Central memory CD4-positive, alpha-beta T cell (primary cell): ENCODE measurements around the gene CHST15.

ENCODE experiments used
- DNase-seq: peaks from one replicate; pipeline ENCODE4 v3.0.0; 2022

Gene CHST15

GRCh38 chr10:124078028-124078427 lies 15.4 kb downstream of the CHST15 start:
- DNase-seq: no peak

DNA sequence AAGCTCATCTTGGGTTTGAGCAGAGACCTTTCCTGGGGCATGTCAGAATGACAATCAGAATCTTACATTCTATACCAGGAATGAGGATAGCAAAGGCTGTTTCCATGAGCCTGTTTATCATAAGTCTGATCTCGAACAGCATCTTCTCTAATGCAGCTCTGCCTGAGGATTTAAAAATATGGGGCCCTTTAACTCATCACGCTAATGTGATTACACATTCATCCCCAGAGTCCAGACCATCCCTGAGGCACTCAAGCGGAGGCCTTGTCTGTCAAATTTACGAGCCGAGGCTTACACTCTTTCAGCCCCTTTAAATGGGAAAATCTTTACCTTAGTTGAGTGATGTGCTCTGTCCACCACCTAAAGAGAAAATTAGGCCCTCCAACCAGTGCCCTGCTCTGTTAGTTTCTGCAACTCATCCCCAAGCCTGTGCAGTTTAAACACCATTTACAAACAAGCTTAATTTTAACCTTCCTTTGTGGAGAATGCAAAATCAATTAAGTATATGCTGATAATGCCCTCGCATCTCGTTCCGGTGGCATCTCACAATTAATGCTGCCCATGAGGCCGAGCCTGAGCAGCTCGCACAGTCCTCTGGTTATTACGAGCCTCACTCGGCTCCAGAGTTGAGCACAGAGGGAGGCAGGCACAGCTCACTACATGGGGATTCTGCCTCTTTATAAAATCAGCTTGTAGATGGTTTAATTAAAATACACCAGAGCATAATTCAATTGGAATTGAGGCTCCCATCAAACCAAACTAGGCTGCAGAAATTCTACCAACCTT lies 16.0 kb downstream of the CHST15 start:
- DNase-seq: no peak

DNA sequence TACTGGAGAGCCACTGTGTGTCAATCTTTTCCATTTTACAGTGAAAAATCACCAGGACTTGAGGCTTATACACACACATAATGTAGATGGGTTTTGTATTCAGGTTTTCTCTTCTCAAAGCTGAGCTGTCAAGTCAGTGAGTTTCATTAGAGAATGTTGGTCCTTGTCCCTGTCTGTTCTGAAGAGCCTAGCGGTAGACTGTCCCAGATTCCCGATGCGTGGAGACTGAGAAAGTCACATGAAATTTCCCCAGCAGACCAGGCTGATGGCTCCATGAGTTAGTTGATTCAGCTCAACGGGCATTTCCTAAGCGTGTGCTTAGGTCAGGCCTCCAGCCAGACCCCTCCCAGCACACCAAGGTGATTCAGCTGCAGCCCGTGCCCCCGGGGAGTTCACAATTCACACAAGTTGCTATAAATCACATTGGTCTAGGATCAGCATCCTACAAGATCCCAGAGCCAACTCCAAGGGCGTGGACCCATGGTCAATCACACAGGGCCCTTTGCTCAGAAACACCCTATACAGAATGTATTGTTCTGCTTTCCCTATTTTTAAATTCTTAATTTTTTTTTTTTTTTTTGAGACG lies 17.2 kb downstream of the CHST15 start:
- DNase-seq: no peak

GRCh38 chr10:124075231-124075955 lies 18.0 kb downstream of the CHST15 start:
- no peak for DNase-seq

DNA sequence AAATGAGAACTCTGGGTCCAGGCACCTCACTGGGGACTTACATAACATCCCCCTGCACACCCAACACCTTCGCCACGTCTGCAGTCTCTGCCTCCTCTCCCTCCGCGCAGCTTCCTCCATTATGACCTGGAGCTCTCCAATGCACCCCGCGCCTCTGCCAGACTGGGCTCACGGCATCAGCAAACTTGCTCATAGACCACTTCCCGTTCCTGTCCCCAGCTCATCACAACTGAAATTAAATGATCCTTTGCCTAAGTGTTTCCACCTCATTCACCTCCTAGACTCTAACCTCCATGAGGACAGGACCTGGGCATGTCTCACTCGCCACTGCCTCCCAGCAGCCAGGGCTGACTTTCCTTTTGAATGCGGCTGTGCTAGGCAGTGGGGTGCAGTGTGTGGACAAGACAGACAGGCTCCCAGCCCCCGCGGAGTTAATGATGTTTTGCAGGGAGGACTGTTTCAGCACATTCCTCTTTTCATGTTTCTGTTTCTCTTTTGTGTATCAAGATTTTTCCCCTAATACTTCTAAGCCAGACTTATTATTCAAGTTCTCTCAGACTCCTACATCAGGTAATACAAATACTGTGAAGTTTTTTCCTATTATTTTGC lies 18.8 kb downstream of the CHST15 start:
- no peak for DNase-seq

- DNase-seq: no peak
These were observed 19.4 kb downstream of the CHST15 start for GRCh38 chr10:124073978-124074377.

DNA sequence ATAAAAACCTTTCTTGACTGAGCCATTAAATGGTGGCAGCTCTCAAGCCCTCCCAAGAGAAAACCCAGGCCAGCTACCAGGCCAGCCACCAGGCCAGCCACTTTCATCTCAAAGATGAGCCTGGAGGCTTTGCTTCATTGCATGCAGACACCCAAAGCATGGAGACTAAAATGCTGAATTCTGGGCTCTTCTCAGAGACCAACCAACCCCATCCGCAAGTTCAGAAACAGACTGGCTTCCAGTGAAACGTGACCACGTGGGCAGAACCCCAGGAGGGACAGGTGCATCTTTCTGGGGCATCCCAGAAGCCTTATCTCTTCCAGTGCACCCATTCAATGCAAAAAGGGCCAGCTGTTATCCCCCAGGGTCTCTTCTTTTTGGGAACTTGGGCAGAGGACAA lies 20.9 kb downstream of the CHST15 start:
- no peak for DNase-seq

GRCh38 chr10:124072106-124072505 lies 21.3 kb downstream of the CHST15 start:
- no peak for DNase-seq

DNA sequence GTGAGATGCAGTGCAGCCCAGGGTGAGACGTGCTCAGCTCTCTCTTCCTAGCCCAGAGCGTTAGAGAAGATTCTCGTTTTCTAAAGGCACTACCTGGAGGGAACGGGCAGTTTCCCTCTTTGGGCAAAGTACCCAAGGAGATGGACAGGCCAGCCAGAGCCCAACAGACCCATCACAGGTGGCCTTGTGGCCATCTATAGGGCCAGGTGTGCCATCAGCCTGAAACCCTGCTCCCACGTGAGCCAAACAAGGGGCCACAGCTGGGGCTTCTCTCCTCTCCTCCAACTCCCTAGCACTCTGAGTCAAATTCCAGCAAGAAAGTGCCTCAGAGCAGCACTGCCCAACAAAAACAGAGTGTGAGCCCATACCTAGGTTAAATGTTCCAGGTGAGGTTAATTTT lies 22.3 kb downstream of the CHST15 start:
- DNase-seq: no peak

DNA sequence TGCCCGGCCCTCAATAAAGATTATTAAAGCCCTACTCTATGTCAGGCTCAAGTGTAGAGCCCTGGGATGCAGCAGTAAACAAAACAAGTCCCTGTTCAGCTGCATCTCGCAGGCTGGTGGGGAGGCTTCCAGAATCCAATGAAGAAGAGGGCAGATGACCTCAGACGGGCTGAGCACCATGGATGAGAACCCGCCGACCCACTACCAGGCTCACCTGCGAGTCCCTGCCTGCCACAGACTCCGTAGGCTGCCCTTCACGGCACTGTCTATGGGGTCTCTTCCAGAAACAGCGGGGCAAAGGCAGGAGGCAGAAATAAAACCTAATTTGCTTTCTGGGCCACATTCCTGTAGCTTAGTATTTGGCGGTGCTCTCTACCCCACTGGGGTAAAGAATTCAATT lies 22.7 kb downstream of the CHST15 start:
- DNase-seq: no peak

GRCh38 chr10:124069341-124070264 lies 23.8 kb downstream of the CHST15 start:
- no peak for DNase-seq

GRCh38 chr10:124068929-124069328 lies 24.5 kb downstream of the CHST15 start:
- DNase-seq: no peak

GRCh38 chr10:124067825-124068400 lies 25.5 kb downstream of the CHST15 start:
- DNase-seq: no peak

DNA sequence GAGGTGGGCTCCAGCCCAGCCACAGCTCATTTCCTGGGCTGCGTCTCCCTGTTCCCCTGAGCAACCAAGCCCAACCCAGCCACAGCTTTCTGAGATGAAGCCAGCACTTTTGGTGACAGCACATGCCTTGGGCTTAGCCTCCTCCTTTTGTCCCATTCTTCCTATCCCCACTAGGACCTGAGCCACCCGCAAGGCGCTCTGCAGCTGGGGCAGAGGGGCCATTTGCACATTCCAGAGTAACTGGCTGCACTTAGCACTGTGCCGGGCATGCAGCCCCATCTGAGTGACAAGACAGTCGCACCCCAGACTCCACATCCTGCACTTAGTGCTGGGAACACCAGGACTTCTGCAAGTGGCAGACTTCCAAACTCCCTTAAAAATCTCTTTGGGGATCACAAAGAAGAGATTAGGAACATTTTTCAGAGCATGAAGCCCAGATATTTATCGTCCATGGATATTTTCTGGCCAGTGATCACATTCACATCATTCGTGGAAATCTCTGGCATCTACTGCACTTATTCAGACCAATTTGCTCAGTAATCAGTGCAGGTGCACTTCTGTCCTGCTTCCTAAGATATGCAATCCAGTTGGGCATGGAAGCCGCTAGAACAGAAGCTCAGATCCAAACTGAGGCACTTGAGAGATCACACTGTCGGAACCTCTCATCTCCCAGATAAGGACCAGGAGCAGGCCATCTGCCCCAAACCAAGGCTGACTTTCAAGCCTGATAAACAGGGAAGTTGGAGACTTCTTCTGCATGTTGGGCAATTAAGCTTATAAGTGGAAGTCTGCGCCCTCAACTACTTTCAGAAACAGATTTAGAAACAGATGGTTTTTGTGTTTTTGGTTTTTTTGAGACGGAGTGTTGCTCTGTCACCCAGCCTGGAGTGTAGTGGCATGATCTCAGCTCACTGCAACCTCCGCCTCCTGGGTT lies 26.4 kb downstream of the CHST15 start:
- no peak for DNase-seq

DNA sequence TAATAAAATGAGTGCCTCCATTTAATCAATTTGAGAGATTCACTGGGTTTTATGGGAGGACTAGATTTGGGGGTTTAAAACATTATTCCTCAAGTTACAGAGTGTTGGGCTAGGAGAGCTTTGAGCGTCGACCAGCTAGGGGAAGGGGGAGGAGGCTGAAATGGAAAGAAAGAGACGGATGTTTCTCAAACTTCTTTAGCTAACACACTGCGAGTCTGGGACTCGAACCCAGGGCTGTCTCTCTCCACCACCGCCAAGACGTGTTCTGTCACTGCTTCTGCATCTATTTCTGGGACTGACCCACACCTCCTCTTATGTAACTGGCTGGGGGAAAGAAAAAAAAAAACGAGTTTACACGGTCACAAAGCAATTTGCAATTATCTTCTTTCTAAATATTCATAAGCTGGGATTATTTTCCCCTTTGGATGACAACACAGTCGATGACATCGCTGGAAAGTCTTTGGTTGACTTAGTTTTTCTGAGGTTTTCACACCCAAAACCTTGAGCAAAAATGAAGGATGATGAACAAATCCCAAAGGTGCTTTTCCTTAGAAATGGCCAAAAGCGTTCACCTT lies 27.2 kb downstream of the CHST15 start:
- no peak for DNase-seq

GRCh38 chr10:124065382-124066125 lies 27.8 kb downstream of the CHST15 start:
- no peak for DNase-seq

- no peak for DNase-seq
These were observed 28.7 kb downstream of the CHST15 start for GRCh38 chr10:124064676-124065075.

DNA sequence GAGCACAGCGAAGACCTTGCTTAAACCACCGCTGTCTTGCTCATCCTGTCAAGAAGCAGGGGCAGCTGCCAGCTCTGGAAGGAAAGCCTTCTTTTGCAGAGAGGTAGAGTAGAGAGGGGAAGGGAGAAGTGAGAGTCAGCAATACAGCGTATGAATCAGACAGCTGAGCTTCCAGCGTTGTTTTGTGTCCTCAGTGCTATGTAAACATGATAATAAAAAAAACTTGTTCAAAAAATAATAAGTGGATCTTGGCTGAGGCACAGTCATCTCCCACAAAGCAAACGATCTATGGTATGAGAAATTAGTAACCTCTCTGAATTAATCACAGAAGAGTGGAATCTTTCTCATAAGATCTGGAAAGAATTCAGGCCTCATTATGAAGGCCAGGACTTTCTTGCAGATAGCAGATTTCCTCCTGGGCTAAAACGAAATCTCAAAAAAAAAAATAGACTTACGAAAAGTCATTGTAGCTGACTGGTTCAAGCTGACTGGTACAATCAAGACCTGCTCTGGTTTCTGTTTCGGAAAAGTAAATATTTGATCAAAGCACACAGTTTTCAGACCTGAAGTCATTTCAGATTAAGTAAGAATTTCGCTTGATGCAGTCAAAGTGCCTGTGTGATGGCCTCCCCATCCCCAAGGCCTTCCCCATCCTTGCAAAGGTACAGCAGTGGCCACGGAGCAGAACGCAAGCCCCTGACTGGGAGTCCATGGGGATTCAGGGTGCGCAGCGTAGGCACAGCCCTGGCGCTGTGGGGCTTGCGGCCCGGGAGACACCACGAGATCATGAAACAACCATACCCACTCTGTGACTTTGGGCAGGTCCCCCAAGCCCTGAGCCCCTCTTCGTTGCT lies 29.4 kb downstream of the CHST15 start:
- DNase-seq: no peak

GRCh38 chr10:124062390-124062789 lies 31.0 kb downstream of the CHST15 start:
- no peak for DNase-seq
